Stimulated activated CD8-positive, alpha-beta memory T cell treated with anti-CD3 and anti-CD28 coated beads, Interleukin-2, amount 100 ng/mL, for 48 hours (primary cell): ENCODE data around the gene MARCHF11.

Experiments used
- DNase-seq, 2 donors: peaks; one replicate each; pipeline ENCODE4 v3.0.0-alpha.2; 2020; ENCODE audit warnings: low read depth in 2 of 2

Gene MARCHF11

GRCh38 chr5:16051246-16051755, 128.3 kb downstream of the MARCHF11 start:
- no peak for DNase-seq

- no peak for DNase-seq
These were observed 129.2 kb downstream of the MARCHF11 start for GRCh38 chr5:16050414-16050813.

- DNase-seq: no peak
These were observed 129.8 kb downstream of the MARCHF11 start for GRCh38 chr5:16049761-16050160.

GRCh38 chr5:16048132-16048531, 131.5 kb downstream of the MARCHF11 start:
- DNase-seq: no peak

GRCh38 chr5:16043349-16043965, 136.1 kb downstream of the MARCHF11 start:
- no peak for DNase-seq

GRCh38 chr5:16037121-16037845, 142.3 kb downstream of the MARCHF11 start:
- DNase-seq: no peak

GRCh38 chr5:16034319-16035001, 145.1 kb downstream of the MARCHF11 start:
- no peak for DNase-seq

DNA sequence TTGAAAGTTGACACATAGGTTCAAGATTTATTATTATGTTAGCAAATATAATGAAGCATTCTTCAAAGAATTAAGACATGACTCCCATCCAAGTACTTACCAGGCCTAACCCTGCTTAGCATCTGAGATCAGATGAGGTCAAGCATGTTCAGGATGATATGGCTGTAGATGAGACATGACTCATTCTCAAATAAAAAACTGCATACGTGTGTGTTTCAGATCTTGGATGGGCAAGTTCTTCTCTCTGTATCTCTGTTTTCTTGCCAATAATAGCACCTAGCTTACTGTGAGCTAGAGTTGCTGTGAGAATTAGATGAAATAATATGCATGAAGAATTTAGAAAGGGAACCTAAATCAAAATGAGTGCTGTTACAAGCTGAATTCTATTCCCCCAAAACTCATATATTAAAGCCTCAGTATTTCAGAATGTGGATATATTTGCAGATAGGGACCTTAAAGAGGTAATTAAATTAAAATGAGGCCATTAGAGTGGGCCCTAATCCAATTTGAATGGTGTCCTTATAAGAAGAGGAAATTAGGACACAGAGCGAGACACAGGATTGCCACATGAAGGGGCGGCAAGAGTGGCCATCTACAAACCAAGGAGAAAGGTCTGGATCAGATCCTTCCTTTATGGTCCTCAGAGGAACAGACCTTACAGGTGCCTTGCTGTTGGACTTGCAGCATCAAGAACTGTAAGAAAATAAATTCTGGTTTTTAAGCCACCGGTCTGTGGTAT, 146.2 kb downstream of the MARCHF11 start:
- DNase-seq: no peak

DNA sequence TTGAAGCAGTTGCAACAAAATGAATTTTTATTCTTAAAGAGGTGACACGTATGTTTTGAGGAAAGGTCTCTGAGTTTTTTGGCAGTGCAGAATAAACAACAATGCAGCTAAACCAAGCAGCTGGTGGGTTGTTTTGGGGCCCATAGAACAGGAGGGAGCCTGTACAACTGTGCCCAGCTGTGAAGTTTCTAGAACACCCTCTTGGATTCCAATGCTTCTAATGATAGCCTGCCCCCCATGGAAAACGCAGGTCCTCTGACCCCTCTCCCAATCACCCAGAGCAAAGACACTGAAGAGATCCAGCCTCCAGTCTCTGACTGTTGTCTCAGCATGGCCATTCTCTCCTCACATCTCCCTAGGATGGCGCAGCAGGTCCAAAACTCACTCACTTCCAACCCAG, 150.9 kb downstream of the MARCHF11 start:
- DNase-seq: no peak

DNA sequence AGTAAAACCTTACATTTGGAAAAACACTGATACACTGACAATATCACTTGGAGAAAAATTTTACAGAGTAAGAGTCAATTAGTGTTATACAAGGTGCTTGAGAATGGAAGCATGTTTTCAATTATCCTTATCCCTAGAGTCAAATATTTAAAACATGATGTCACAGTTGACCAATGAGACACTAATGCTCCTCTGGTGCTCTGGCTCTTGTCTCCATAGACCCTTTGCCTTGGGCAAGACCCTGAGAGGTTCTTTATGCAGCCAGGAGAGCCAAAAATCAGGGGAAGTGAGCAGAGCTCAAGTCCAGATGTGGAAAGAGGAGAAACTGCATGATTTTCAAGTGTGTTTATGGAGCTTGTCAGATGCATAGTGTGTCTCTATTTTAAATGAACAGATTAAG, 153.9 kb downstream of the MARCHF11 start:
- DNase-seq: no peak

- DNase-seq: no peak
These were observed 160.6 kb downstream of the MARCHF11 start for GRCh38 chr5:16018970-16019369.

DNA sequence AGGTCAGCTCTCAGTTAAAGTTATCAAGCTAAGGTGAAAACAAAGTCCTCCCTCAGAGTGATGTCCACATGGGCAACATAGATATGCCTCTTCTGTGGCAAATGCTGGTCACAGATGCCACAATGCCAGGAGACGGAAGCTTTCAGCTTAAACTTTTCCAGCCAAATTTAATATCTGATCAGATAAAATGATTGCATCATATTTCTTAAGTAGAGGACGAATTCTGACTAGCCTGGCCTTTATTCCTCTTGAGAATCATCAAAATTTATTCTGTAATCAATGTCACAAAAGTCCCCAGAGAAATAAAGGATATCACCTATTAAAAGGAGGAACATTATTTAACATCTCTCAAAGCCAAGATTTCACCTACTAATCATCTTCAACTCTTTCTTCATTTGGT, 161.9 kb downstream of the MARCHF11 start:
- no peak for DNase-seq
